GM13976 (cell line): ENCODE data around the gene IGLON5.

ENCODE experiments used
- DNase-seq: peaks from one replicate; pipeline ENCODE4 v3.0.0; 2012; ENCODE audit warnings: low spot score
- CTCF ChIP-seq: IDR thresholded peaks from 2 replicates; pipeline ENCODE4 v1.5.1; 2012; ENCODE audit warnings: borderline replicate concordance, mild to moderate bottlenecking; ENCODE audit not compliant: insufficient read depth; ENCODE audit errors: extremely low read depth, missing control alignments, control extremely low read depth
- in situ Hi-C: fragments of 300-500 bp; cut with MboI; formaldehyde crosslinking; loops from one replicate; pipeline ENCODE4 v1.12.0; 2022; ENCODE audit warnings: low sequenced_read_pairs, mixed read lengths, inconsistent platforms; ENCODE audit not compliant: unreplicated experiment

IGLON5 gene

GRCh38 chr19:51317376-51317775, 5.9 kb downstream of the IGLON5 start:
- DNase-seq = no peak
- in situ Hi-C loops = no loop called here
- TF ChIP-seq CTCF = no peak

GRCh38 chr19:51317968-51318367, 6.5 kb downstream of the IGLON5 start:
- TF ChIP-seq CTCF = no peak
- in situ Hi-C loops = no loop called here
- no peak for DNase-seq

GRCh38 chr19:51318687-51319648, 7.5 kb downstream of the IGLON5 start:
- in situ Hi-C loops = no loop called here
- TF ChIP-seq CTCF = no peak
- no peak for DNase-seq

- in situ Hi-C loops = no loop called here
- DNase-seq = no peak
- no peak for TF ChIP-seq CTCF
Measured at GRCh38 chr19:51319649-51320279, 8.3 kb downstream of the IGLON5 start.

GRCh38 chr19:51320280-51320657, 8.8 kb downstream of the IGLON5 start:
- in situ Hi-C loops = no loop called here
- no peak for DNase-seq
- no peak for TF ChIP-seq CTCF

GRCh38 chr19:51321799-51322198, 10.4 kb downstream of the IGLON5 start:
- DNase-seq = no peak
- no peak for TF ChIP-seq CTCF
- in situ Hi-C loops = no loop called here
